B cell (primary cell): ENCODE results near the gene ZBTB44. TPM values are rescaled to one million over a fixed set of nuclear protein-coding genes. Genes with fewer than 3 reads are reported as not detected.

Experiments used
- ATAC-seq: fragments of 200-7000 bp; cut with Tn5 transposase; one replicate; pipeline ENCODE4 v1.10.0; 2021; ENCODE audit warnings: low read depth, mild to moderate bottlenecking, moderate number of reproducible peaks, moderate library complexity
- CTCF ChIA-PET: fragments of 350-600 bp; sonication (Branson Sonifier 250); formaldehyde crosslinking; loops from one replicate; lab custom pipeline; 2021; ENCODE audit warnings: antibody characterized with exemption, inconsistent platforms; lab: Charles Lee
- POLR2A ChIA-PET: fragments of 350-600 bp; sonication (Branson Sonifier 250); formaldehyde crosslinking; loops from one replicate; lab custom pipeline; 2021; ENCODE audit warnings: antibody characterized with exemption; lab: Charles Lee
- DNase-seq: peaks from one replicate; pipeline ENCODE4 v3.0.0; 2013
- H2AFZ ChIP-seq: 2 replicates; pipeline ENCODE4 v1.6.1; 2012; ENCODE audit warnings: mild to moderate bottlenecking, low read depth, low read length; ENCODE audit not compliant: insufficient read depth, poor library complexity, severe bottlenecking
- H3K27ac ChIP-seq, 2 donors: 1 replicate in 1 of 2; 2 replicates in 1 of 2; pipeline ENCODE4 v1.5.1; 2012 to 2013; ENCODE audit warnings: low read length in 2 of 2, mild to moderate bottlenecking in 2 of 2, moderate library complexity in 1 of 2
- H3K27me3 ChIP-seq, 4 experiments: fragments of 200-600 bp in 1 of 4; sonication (generic) in 1 of 4; replicated peaks in 1 of 4; 1 replicate in 2 of 4; 2 replicates in 2 of 4; pipeline versions ENCODE4 v1.6.1 to v1.7.0; 2013 to 2016; ENCODE audit warnings: low read length in 3 of 4, mild to moderate bottlenecking in 2 of 4, mixed read lengths in 1 of 4, moderate library complexity in 1 of 4; ENCODE audit not compliant: insufficient read depth in 4 of 4, control insufficient read depth in 3 of 4; ENCODE audit errors: control extremely low read depth in 1 of 4
- H3K36me3 ChIP-seq, 2 experiments: replicated peaks in 1 of 2; 1 replicate in 1 of 2; 2 replicates in 1 of 2; pipeline versions ENCODE4 v1.6.1 to v1.7.1; 2013; ENCODE audit warnings: low read length in 1 of 2; ENCODE audit not compliant: insufficient read depth in 2 of 2, control insufficient read depth in 1 of 2; ENCODE audit errors: control extremely low read depth in 1 of 2, extremely low read depth in 1 of 2
- H3K4me1 ChIP-seq, 2 donors: fragments of 200-600 bp in 1 of 2; sonication (generic) in 1 of 2; 1 replicate in 1 of 2; 2 replicates in 1 of 2; pipeline versions ENCODE4 v1.5.1 to v1.6.1; 2013 to 2017; ENCODE audit warnings: low read length in 2 of 2; ENCODE audit not compliant: control insufficient read depth in 2 of 2, insufficient read depth in 2 of 2
- H3K4me2 ChIP-seq: replicated peaks from 2 replicates; pipeline ENCODE3; 2012; ENCODE audit warnings: mild to moderate bottlenecking, low read depth, low read length; ENCODE audit not compliant: poor library complexity, severe bottlenecking
- H3K4me3 ChIP-seq, 5 experiments: fragments of 200-600 bp in 1 of 5; sonication (generic) in 1 of 5; 1 replicate in 3 of 5; 2 replicates in 2 of 5; pipeline versions ENCODE4 v1.5.1 to v1.7.0; 2011 to 2016; ENCODE audit warnings: low read length in 4 of 5, mild to moderate bottlenecking in 4 of 5, low read depth in 2 of 5, control low read depth in 1 of 5, moderate library complexity in 1 of 5; ENCODE audit not compliant: insufficient read depth in 1 of 5; ENCODE audit errors: control extremely low read depth in 1 of 5, extremely low read depth in 1 of 5
- H3K79me2 ChIP-seq: fragments of 200-600 bp; sonication (generic); one replicate; pipeline ENCODE4 v1.6.0; 2016; ENCODE audit warnings: low read length; ENCODE audit not compliant: control insufficient read depth, insufficient read depth
- H3K9ac ChIP-seq: fragments of 200-600 bp; sonication (generic); 2 replicates; pipeline ENCODE4 v1.6.1; 2017; ENCODE audit warnings: mild to moderate bottlenecking, low read length, moderate library complexity
- H3K9me3 ChIP-seq, 3 donors: one replicate each; pipeline versions ENCODE4 v1.6.1 to v1.7.1; 2013; ENCODE audit warnings: low read length in 2 of 3; ENCODE audit not compliant: control insufficient read depth in 2 of 3, insufficient read depth in 1 of 3; ENCODE audit errors: control extremely low read depth in 1 of 3
- H4K20me1 ChIP-seq: 2 replicates; pipeline ENCODE4 v1.6.0; 2012; ENCODE audit warnings: mild to moderate bottlenecking, low read length; ENCODE audit not compliant: insufficient read depth, control insufficient read depth, poor library complexity, severe bottlenecking
- H3K27ac Mint-ChIP-seq: one replicate; pipeline ENCODE4 v1.8.0; 2021; ENCODE audit warnings: mixed read lengths
- H3K27me3 Mint-ChIP-seq: one replicate; pipeline ENCODE4 v1.8.0; 2021; ENCODE audit warnings: mixed read lengths
- H3K4me1 Mint-ChIP-seq: one replicate; pipeline ENCODE4 v1.8.0; 2021; ENCODE audit warnings: mixed read lengths
- H3K4me3 Mint-ChIP-seq: one replicate; pipeline ENCODE4 v1.8.0; 2021; ENCODE audit warnings: mixed read lengths
- H3K9me3 Mint-ChIP-seq: one replicate; pipeline ENCODE4 v1.8.0; 2022; ENCODE audit warnings: mixed read lengths; ENCODE audit not compliant: insufficient read depth
- CTCF ChIP-seq: fragments of 200-600 bp; IDR thresholded peaks from one replicate; pipeline ENCODE4 v1.8.0; 2022; ENCODE audit warnings: antibody characterized with exemption, mild to moderate bottlenecking
- EZH2 ChIP-seq: IDR thresholded peaks from 2 replicates; pipeline ENCODE4 v1.6.1; 2012; ENCODE audit warnings: borderline replicate concordance, low read depth, mild to moderate bottlenecking, moderate library complexity, low read length; ENCODE audit not compliant: insufficient read depth, poor library complexity, severe bottlenecking
- WGBS: methylation state at CpG from one replicate; pipeline ENCODE4 v1.1.5; 2013; ENCODE audit warnings: missing lambda C conversion rate; ENCODE audit not compliant: insufficient coverage; 5-methylcytosine and 5-hydroxymethylcytosine counted together
- intact Hi-C: fragments of 100-400 bp; cut with micrococcal nuclease; formaldehyde crosslinking; loops from one replicate; pipeline ENCODE4 v1.10.0; 2022
- polyA plus RNA-seq: library from polyadenylated mRNA; depleted of rRNA; stranded (reverse); fragments of >200 nt; gene quantifications from 2 replicates; pipeline ENCODE4 v1.2.3, GENCODE V29; 2012
- total RNA-seq, 2 donors: library from RNA; stranded (reverse); fragments of 120-200 nt in 1 of 2; gene quantifications; 1 replicate in 1 of 2; 2 replicates in 1 of 2; pipeline versions ENCODE4 v1.2.3 to v1.2.4, GENCODE V29; 2013 to 2022

The ZBTB44 gene
- total and polyA plus RNA-seq, 2 donors (not counting 1 experiment from before 2014, with no cell fraction given), result 23.3 to 89.4 TPM

GRCh38 chr11:130198292-130198691, 116.4 kb downstream of the ZBTB44 start:
- ChIA-PET POLR2A (no interaction called here), CTCF (interaction anchor here (0.6 kb wide), 1 partner anchor 175 kb away, joined by 5 read pairs; no protein-coding TSS in a partner anchor)
- Mint-ChIP-seq H3K27me3 (no peaks in the 10 kb centered on the region), H3K27ac (no peak overlapping the region), H3K4me3 (no peak overlapping the region), H3K4me1 (peaks cover 19% of the 10 kb centered on the region), H3K9me3 (no peaks in the 10 kb centered on the region)
- no peak overlapping the region for H3K4me2 ChIP-seq
- no peaks in the 10 kb centered on the region for H3K79me2 ChIP-seq
- no peaks in the 10 kb centered on the region for H3K27me3 ChIP-seq
- DNase-seq (no peak), ATAC-seq (no peak)
- TF ChIP-seq CTCF, result no peak
- TF ChIP-seq EZH2, result no peak
- intact Hi-C loops, result no loop called here
- 90% methylated on average over 22 of the region's 22 CpGs for WGBS
- H2AFZ ChIP-seq, result no peak overlapping the region
- peaks cover 16 to 17% of the 10 kb centered on the region in 2 donors for H3K4me1 ChIP-seq
- H3K9me3 ChIP-seq, result peaks cover 0 to 10% (median 0%) of the 10 kb centered on the region in 3 donors
- H3K27ac ChIP-seq, result no peak overlapping the region
- H4K20me1 ChIP-seq, result no peaks in the 10 kb centered on the region
- H3K4me3 ChIP-seq, result no peak overlapping the region
- no peak overlapping the region for H3K9ac ChIP-seq
- H3K36me3 ChIP-seq, result peaks cover 1 to 53% of the 10 kb centered on the region in 2 experiments

GRCh38 chr11:130197386-130198035, 117.2 kb downstream of the ZBTB44 start:
- Histone ChIP-seq H3K4me3 (no peak overlapping the region), H3K27ac (no peak overlapping the region), H4K20me1 (no peaks in the 10 kb centered on the region), H3K9ac (no peak overlapping the region), H3K4me2 (no peak overlapping the region), H3K4me1 (peaks cover 8 to 9% of the 10 kb centered on the region in 2 donors), H2AFZ (no peak overlapping the region), H3K79me2 (no peaks in the 10 kb centered on the region), H3K9me3 (peaks cover 0 to 7% (median 0%) of the 10 kb centered on the region in 3 donors), H3K36me3 (peaks cover 1 to 59% of the 10 kb centered on the region in 2 experiments), H3K27me3 (no peaks in the 10 kb centered on the region)
- H3K27ac Mint-ChIP-seq, result no peak overlapping the region
- ChIA-PET POLR2A (no interaction called here), CTCF (no interaction called here)
- H3K27me3 Mint-ChIP-seq, result no peaks in the 10 kb centered on the region
- ATAC-seq (no peak), DNase-seq (no peak)
- peaks cover 11% of the 10 kb centered on the region for H3K4me1 Mint-ChIP-seq
- intact Hi-C loops, result no loop called here
- no peaks in the 10 kb centered on the region for H3K9me3 Mint-ChIP-seq
- 95% methylated on average over 22 of the region's 27 CpGs for WGBS
- H3K4me3 Mint-ChIP-seq, result no peak overlapping the region
- TF ChIP-seq EZH2 (no peak), CTCF (no peak)
